Heart left ventricle (tissue), 16 donors: Measurements from ENCODE around the gene POGZ. TPM values are rescaled to one million over a fixed set of nuclear protein-coding genes. Genes with fewer than 3 reads are reported as not detected.

Source experiments
- ATAC-seq, 4 donors: fragments of 200-7000 bp; cut with Tn5 transposase; one replicate each; pipeline ENCODE4 v1.9.1; 2020 to 2022; ENCODE audit warnings: moderate library complexity in 4 of 4, mild to moderate bottlenecking in 3 of 4, moderate number of reproducible peaks in 1 of 4
- DNase-seq, 5 donors: peaks; one replicate each; pipeline ENCODE4 v3.0.0-alpha.2; 2020
- H3K27ac ChIP-seq, 12 donors: fragments of 200-600 bp; sonication (generic) in 4 of 12; one replicate each; pipeline versions ENCODE4 v1.5.0 to v1.8.0; 2016 to 2022; ENCODE audit warnings: mild to moderate bottlenecking in 2 of 12
- H3K27me3 ChIP-seq, 9 donors: fragments of 200-600 bp; sonication (generic) in 2 of 9; one replicate each; pipeline versions ENCODE4 v1.5.1 to v1.8.0; 2016 to 2022; ENCODE audit warnings: mild to moderate bottlenecking in 3 of 9
- H3K36me3 ChIP-seq, 9 donors: fragments of 200-600 bp; sonication (generic) in 2 of 9; one replicate each; pipeline versions ENCODE4 v1.5.0 to v1.8.0; 2018 to 2022; ENCODE audit warnings: mild to moderate bottlenecking in 2 of 9
- H3K4me1 ChIP-seq, 12 donors: fragments of 200-600 bp; sonication (generic) in 4 of 12; one replicate each; pipeline versions ENCODE4 v1.5.0 to v1.8.0; 2016 to 2022; ENCODE audit warnings: mild to moderate bottlenecking in 3 of 12
- H3K4me3 ChIP-seq, 12 donors: fragments of 200-600 bp; sonication (generic) in 4 of 12; one replicate each; pipeline versions ENCODE4 v1.5.0 to v1.8.0; 2017 to 2022; ENCODE audit warnings: mild to moderate bottlenecking in 9 of 12, moderate library complexity in 4 of 12
- H3K9me3 ChIP-seq, 12 donors: fragments of 200-600 bp; sonication (generic) in 4 of 12; one replicate each; pipeline versions ENCODE4 v1.5.0 to v1.8.0; 2016 to 2022; ENCODE audit warnings: mild to moderate bottlenecking in 1 of 12
- POLR2A ChIP-seq, 2 donors: fragments of 450-650 bp; IDR thresholded peaks; one replicate each; pipeline ENCODE4 v1.6.1; 2017; ENCODE audit warnings: antibody characterized with exemption in 2 of 2, mild to moderate bottlenecking in 2 of 2, moderate library complexity in 2 of 2
- WGBS, 4 donors: extraction: QIAGEN DNeasy Blood & Tissue Kit in 2 of 4; methylation state at CpG; one replicate each; pipeline versions ENCODE4 v1.1.5 to v1.1.7; 2013 to 2018; 5-methylcytosine and 5-hydroxymethylcytosine counted together
- intact Hi-C, 10 donors: fragments of 100-400 bp; cut with DNase I; formaldehyde crosslinking; loops; one replicate each; pipeline versions ENCODE4 v1.11.1 to v1.14.2; 2022
- polyA plus RNA-seq, 2 donors: library from polyadenylated mRNA; stranded (reverse); fragments of 200-250 nt; gene quantifications; one replicate each; pipeline ENCODE4 v1.2.3, GENCODE V29; 2013
- total RNA-seq, 9 donors: library from RNA; depleted of rRNA in 2 of 9; stranded (reverse); fragments of >200 nt in 2 of 9; fragmentation: NEBNext Ultra II Directional in 3 of 9; extraction: Animal tissue kit (Norgen Biotek cat#: 25700) in 3 of 9; gene quantifications; one replicate each; pipeline versions ENCODE4 v1.1.0 to v1.2.4, GENCODE V29; 2016 to 2023
- TF ChIP-seq, protein P1 (sequence below), 12 donors: fragments of 200-600 bp; sonication (generic) in 4 of 12; IDR thresholded peaks; one replicate each; pipeline versions ENCODE4 v1.5.0 to v1.8.0; 2018 to 2022; ENCODE audit warnings: antibody characterized with exemption in 12 of 12, mild to moderate bottlenecking in 5 of 12
- donor health status: ischemic (EF 13 %, LVEDD 7.1; RV severe dilation, severe dysfunction).
- donor health status: healthy with polysubstance abuse.
- donor health status: DM: no; HTN: yes; CAD: no.
- donor health status: DM: no; HTN: no; CAD: no.
- donor health status: ischemic (EF 25% LVEDD 6.9; RV normal size, moderate dysfunction).
- donor health status: ischemic (EF 25% LVEDD 5.7; RV mildly dilated, moderate dysfunction).
- donor health status: healthy.
- donor health status: DM: yes; HTN: yes; CAD: no.
- donor health status: ischemic (EF 35%, LVEDD 5.7; RV mildly dilated, moderate dysfunction).
- donor health status: nonischemic (EF 11% LVEDD 7.7; RV severe dilation, severe dysfunction).
- donor health status: DM: yes; HTN: yes; CAD: no.
- donor health status: PGD.
- donor health status: ischemic (EF 29% LVEDD 5.4; RV normal size, mild dysfunction).
- donor health status: nonischemic (EF 23%, LVEDD 6.1; RV moderate dilation, normal function).

Gene POGZ
- total and polyA plus RNA-seq, 11 donors: 11.4 to 64.3 (median 35.2) TPM

- Histone ChIP-seq H3K4me3 (no peak overlapping the region), H3K27me3 (no peaks in the 10 kb centered on the region), H3K36me3 (peaks cover 0 to 51% (median 31%) of the 10 kb centered on the region in 9 donors), H3K9me3 (peaks cover 0 to 10% (median 2%) of the 10 kb centered on the region in 12 donors), H3K27ac (no peak overlapping the region), H3K4me1 (peaks cover 0 to 4% (median 1%) of the 10 kb centered on the region in 12 donors)
- intact Hi-C loops: no loop called here
- ATAC-seq: no peak
- 97 to 98% (median 97%) methylated on average over 3 of the region's 3 CpGs for WGBS, 4 donors
- TF ChIP-seq, protein P1, sequence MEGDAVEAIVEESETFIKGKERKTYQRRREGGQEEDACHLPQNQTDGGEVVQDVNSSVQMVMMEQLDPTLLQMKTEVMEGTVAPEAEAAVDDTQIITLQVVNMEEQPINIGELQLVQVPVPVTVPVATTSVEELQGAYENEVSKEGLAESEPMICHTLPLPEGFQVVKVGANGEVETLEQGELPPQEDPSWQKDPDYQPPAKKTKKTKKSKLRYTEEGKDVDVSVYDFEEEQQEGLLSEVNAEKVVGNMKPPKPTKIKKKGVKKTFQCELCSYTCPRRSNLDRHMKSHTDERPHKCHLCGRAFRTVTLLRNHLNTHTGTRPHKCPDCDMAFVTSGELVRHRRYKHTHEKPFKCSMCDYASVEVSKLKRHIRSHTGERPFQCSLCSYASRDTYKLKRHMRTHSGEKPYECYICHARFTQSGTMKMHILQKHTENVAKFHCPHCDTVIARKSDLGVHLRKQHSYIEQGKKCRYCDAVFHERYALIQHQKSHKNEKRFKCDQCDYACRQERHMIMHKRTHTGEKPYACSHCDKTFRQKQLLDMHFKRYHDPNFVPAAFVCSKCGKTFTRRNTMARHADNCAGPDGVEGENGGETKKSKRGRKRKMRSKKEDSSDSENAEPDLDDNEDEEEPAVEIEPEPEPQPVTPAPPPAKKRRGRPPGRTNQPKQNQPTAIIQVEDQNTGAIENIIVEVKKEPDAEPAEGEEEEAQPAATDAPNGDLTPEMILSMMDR (IDR thresholded peaks at IDR 0.05): no peak
- TF ChIP-seq POLR2A (IDR thresholded peaks at IDR 0.05): no peak
- no peak for DNase-seq
Observed at GRCh38 chr1:151362308-151363155, 96.8 kb downstream of the POGZ start.

DNA sequence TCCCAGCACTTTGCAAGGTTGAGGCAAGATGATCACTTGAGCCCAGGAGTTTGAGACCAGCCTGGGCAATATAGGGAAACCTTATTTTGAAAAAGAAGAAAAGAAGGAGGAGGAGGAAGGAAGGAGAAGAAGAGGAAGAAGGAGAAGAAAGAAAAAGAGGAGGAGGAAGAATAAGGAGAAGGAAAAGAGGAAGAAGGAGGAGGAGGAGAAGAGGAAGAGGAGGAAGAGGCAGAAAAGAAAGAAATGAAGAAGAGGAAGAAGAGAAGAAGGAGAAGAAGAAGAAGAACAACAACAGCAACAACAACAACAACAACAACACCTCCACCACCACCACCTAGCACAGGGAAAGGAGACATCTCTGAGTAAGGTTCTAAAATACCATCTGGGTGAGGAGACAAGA is 97.4 kb downstream of the POGZ start:
- ATAC-seq: no peak
- Histone ChIP-seq H3K4me1 (no peaks in the 10 kb centered on the region), H3K27ac (no peak overlapping the region), H3K27me3 (no peaks in the 10 kb centered on the region), H3K4me3 (no peak overlapping the region), H3K36me3 (peaks cover 0 to 45% (median 28%) of the 10 kb centered on the region in 9 donors), H3K9me3 (peaks cover 0 to 10% (median 2%) of the 10 kb centered on the region in 12 donors)
- no peak for TF ChIP-seq POLR2A (IDR thresholded peaks at IDR 0.05)
- TF ChIP-seq, protein P1 (IDR thresholded peaks at IDR 0.05): no peak
- intact Hi-C loops: no loop called here
- no peak for DNase-seq

DNA sequence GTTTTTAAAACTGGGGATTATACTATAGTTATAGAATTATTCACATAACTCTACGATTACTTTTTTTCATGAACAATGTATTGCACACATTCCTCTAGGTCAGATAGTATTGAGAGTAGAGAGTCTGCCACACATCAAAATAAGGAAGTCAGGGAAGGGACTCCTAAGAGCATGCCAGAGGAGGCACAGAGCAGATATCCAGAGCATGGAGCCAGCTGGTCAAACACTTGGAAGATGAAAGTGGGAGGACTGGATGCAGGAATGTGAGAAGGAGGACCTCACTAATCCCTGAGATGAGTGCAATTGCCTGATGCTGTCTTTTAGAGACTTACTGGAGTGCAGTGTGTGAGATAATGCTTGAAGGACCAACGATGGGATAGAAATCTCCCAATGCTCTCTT is 102.6 kb downstream of the POGZ start:
- Histone ChIP-seq H3K9me3 (peaks cover 0 to 2% (median 0%) of the 10 kb centered on the region in 12 donors), H3K27ac (no peak overlapping the region), H3K36me3 (no peaks in the 10 kb centered on the region), H3K4me1 (no peaks in the 10 kb centered on the region), H3K27me3 (no peaks in the 10 kb centered on the region), H3K4me3 (no peak overlapping the region)
- intact Hi-C loops: no loop called here
- DNase-seq (no peak), ATAC-seq (no peak)
- 35 to 56% (median 49%) methylated on average over 2 of the region's 2 CpGs for WGBS, 4 donors
- TF ChIP-seq, protein P1 (IDR thresholded peaks at IDR 0.05): no peak
- TF ChIP-seq POLR2A (IDR thresholded peaks at IDR 0.05): no peak

Other genes with a start within 250 kb of the POGZ start
- 100 to 1,000 TPM; 127 to 181 (median 138) TPM for gene PSMD4, start 204.8 kb downstream of the POGZ start, total RNA-seq
- gene PSMD4, start 204.8 kb downstream of the POGZ start, polyA plus RNA-seq: 100 to 1,000 TPM; 205 to 231 TPM
- 10 to 100 TPM; 10.9 to 30.3 (median 14.3) TPM for gene ZNF687, start 177.2 kb downstream of the POGZ start, total RNA-seq
- 10 to 100 TPM in 1 of 2 donors, 1 to 10 TPM in 1; 6.9 to 11.1 TPM for gene ZNF687, start 177.2 kb downstream of the POGZ start, polyA plus RNA-seq
- 10 to 100 TPM; 34.9 to 76.0 (median 49.8) TPM for gene PI4KB, start 132.1 kb downstream of the POGZ start, total RNA-seq
- gene PI4KB, start 132.1 kb downstream of the POGZ start, polyA plus RNA-seq: 10 to 100 TPM; 17.4 to 41.2 TPM
- 10 to 100 TPM; 14.0 to 49.3 (median 22.1) TPM for gene RFX5, start 112.2 kb downstream of the POGZ start, total RNA-seq
- 10 to 100 TPM; 10.8 to 11.3 TPM for gene RFX5, start 112.2 kb downstream of the POGZ start, polyA plus RNA-seq
- gene SELENBP1, start 86.8 kb downstream of the POGZ start, total RNA-seq: 10 to 100 TPM; 27.6 to 97.8 (median 48.7) TPM
- 10 to 100 TPM; 14.3 to 37.9 TPM for gene SELENBP1, start 86.8 kb downstream of the POGZ start, polyA plus RNA-seq
- gene PSMB4, start 59.9 kb downstream of the POGZ start, total RNA-seq: 100 to 1,000 TPM; 173 to 237 (median 212) TPM
- gene PSMB4, start 59.9 kb downstream of the POGZ start, polyA plus RNA-seq: 100 to 1,000 TPM; 345 to 367 TPM
- gene CGN, start 51.9 kb upstream of the POGZ start, total RNA-seq: 10 to 100 TPM in 1 of 9 donors, under 1 TPM in 4, not detected in 4; 0.09 to 21.0 (median 0.29) TPM
- gene CGN, start 51.9 kb upstream of the POGZ start, polyA plus RNA-seq: under 1 TPM; 0.08 to 0.18 TPM
- 10 to 100 TPM in 1 of 9 donors, 1 to 10 TPM in 8; 2.1 to 13.6 (median 4.3) TPM for gene TUFT1, start 80.8 kb upstream of the POGZ start, total RNA-seq
- gene TUFT1, start 80.8 kb upstream of the POGZ start, polyA plus RNA-seq: 1 to 10 TPM; 2.4 to 5.0 TPM
- 10 to 100 TPM; 21.6 to 39.4 (median 33.2) TPM for gene SNX27, start 152.6 kb upstream of the POGZ start, total RNA-seq
- gene SNX27, start 152.6 kb upstream of the POGZ start, polyA plus RNA-seq: 10 to 100 TPM in 1 of 2 donors, 1 to 10 TPM in 1; 9.6 to 17.6 TPM